ENCODE measurements around the gene SPSB1. TPM values are rescaled to one million over a fixed set of nuclear protein-coding genes. Genes with fewer than 3 reads are reported as not detected.

Gene SPSB1
- polyA plus RNA-seq, 1 donor from 2014 or later, result 1.4 TPM

- no peaks in the 10 kb centered on the region for H4K20me1 ChIP-seq (ENCODE audit: insufficient read depth)
- H3K27me3 ChIP-seq (ENCODE audit: insufficient read depth, low read depth, low read length), result peaks cover 8% of the 10 kb centered on the region
- no peak overlapping the region for H3K4me2 ChIP-seq (ENCODE audit: low read length)
- H3F3A ChIP-seq (ENCODE audit: insufficient read depth, low read length, poor library complexity, severe bottlenecking), result no peaks in the 10 kb centered on the region
- H3K9ac ChIP-seq (ENCODE audit: low read length), result no peak overlapping the region
- H3K36me3 ChIP-seq (ENCODE audit: insufficient read depth, low read length), result no peaks in the 10 kb centered on the region
- no peak overlapping the region for H3K4me3 ChIP-seq (ENCODE audit: low read length)
- no peaks in the 10 kb centered on the region for H3K9me2 ChIP-seq (ENCODE audit: insufficient read depth, low read length)
- H3K27ac ChIP-seq (ENCODE audit: low read length), result no peak overlapping the region
- H3K79me2 ChIP-seq (replicated peaks; ENCODE audit: insufficient read depth, low read length), result no peaks in the 10 kb centered on the region
- TF ChIP-seq SMC3 (conservative IDR thresholded peaks at IDR 0.05; ENCODE audit: poor library complexity), result no peak
- H3K9me3 ChIP-seq (ENCODE audit: low read length), result no peaks in the 10 kb centered on the region
- no peak overlapping the region for H2AFZ ChIP-seq (ENCODE audit: low read depth, low read length)
Observed at GRCh38 chr1:9294910-9295636, 2.4 kb downstream of the SPSB1 start.

GRCh38 chr1:9295884-9296283, 3.2 kb downstream of the SPSB1 start:
- Histone ChIP-seq H3K4me3 (ENCODE audit: low read length) (no peak overlapping the region), H3K36me3 (ENCODE audit: insufficient read depth, low read length) (no peaks in the 10 kb centered on the region), H2AFZ (ENCODE audit: low read depth, low read length) (no peak overlapping the region), H3K79me2 (replicated peaks; ENCODE audit: insufficient read depth, low read length) (no peaks in the 10 kb centered on the region), H3K27me3 (ENCODE audit: insufficient read depth, low read depth, low read length) (peaks cover 8% of the 10 kb centered on the region), H3K27ac (ENCODE audit: low read length) (no peak overlapping the region), H3K9me3 (ENCODE audit: low read length) (no peaks in the 10 kb centered on the region), H4K20me1 (ENCODE audit: insufficient read depth) (no peaks in the 10 kb centered on the region), H3K9me2 (ENCODE audit: insufficient read depth, low read length) (no peaks in the 10 kb centered on the region), H3K9ac (ENCODE audit: low read length) (no peak overlapping the region), H3F3A (ENCODE audit: insufficient read depth, low read length, poor library complexity, severe bottlenecking) (no peaks in the 10 kb centered on the region), H3K4me2 (ENCODE audit: low read length) (no peak overlapping the region)
- no peak for TF ChIP-seq POLR2AphosphoS5 (IDR thresholded peaks at IDR 0.05)
- no peak for TF ChIP-seq REST (IDR thresholded peaks at IDR 0.05; ENCODE audit: borderline replicate concordance)
- no peak for TF ChIP-seq RAD21 (conservative IDR thresholded peaks at IDR 0.05)
- no peak for TF ChIP-seq TAF1 (IDR thresholded peaks at IDR 0.05; ENCODE audit: low read depth)
- no peak for TF ChIP-seq MXI1 (conservative IDR thresholded peaks at IDR 0.05; ENCODE audit: poor library complexity, severe bottlenecking)
- no peak for TF ChIP-seq EP300 (conservative IDR thresholded peaks at IDR 0.05; ENCODE audit: poor library complexity, severe bottlenecking)
- no peak for TF ChIP-seq CTCF (IDR thresholded peaks at IDR 0.05; ENCODE audit: poor library complexity, severe bottlenecking)
- no peak for TF ChIP-seq EZH2 (IDR thresholded peaks at IDR 0.05; ENCODE audit: borderline replicate concordance, insufficient read depth, low read length, poor library complexity, severe bottlenecking)
- no peak for TF ChIP-seq SMC3 (conservative IDR thresholded peaks at IDR 0.05; ENCODE audit: poor library complexity)

Measured in neural cell (in vitro differentiated cells).